ENCODE data around the gene TPPP2. TPM values are rescaled to one million over a fixed set of nuclear protein-coding genes. Genes with fewer than 3 reads are reported as not detected.
A peak's percentile ranks its signal among the peaks of the same experiment; 100 is the strongest.

TPPP2 gene
- total RNA-seq, 2 experiments from 2014 or later: not detected

- H3K4me1 ChIP-seq (ENCODE audit: insufficient read depth, low read length): peaks cover 28% of the 10 kb centered on the region
- H3K27me3 Mint-ChIP-seq: no peaks in the 10 kb centered on the region
- peak within 1 kb of the TSS; percentile 74 for H3K27ac Mint-ChIP-seq
- ATAC-seq (ENCODE audit: poor library complexity) (peak; percentile 88), DNase-seq (peak; percentile 66 to 89 (median 78))
- H3K9me3 ChIP-seq (ENCODE audit: control insufficient read depth in 1 of 2, insufficient read depth in 1 of 2, low read length in 2 of 2): no peaks in the 10 kb centered on the region
- peak within 1 kb of the TSS; percentile 94 for H3K4me3 ChIP-seq (ENCODE audit: low read length)
- ChIA-PET POLR2A (interaction anchor here (1.1 to 2.4 kb wide), 2 partner anchors 9 to 341 kb away, joined by 3 to 19 read pairs; partner anchors contain the start of gene RNASE4), CTCF (interaction anchor here (1.1 to 2.6 kb wide), 4 partner anchors 10 to 79 kb away, joined by 4 to 14 read pairs (median 8); no protein-coding TSS in a partner anchor)
- H3K9me3 Mint-ChIP-seq: no peaks in the 10 kb centered on the region
- no peaks in the 10 kb centered on the region for H3K27me3 ChIP-seq (ENCODE audit: control insufficient read depth in 1 of 2, insufficient read depth in 2 of 2, low read length in 2 of 2)
- H3K36me3 ChIP-seq (ENCODE audit: insufficient read depth, low read length): peaks cover 8% of the 10 kb centered on the region
- no peak within 1 kb of the TSS for H3K27ac ChIP-seq (ENCODE audit: low read depth in 1 of 2, low read length in 2 of 2)
- peaks cover 18% of the 10 kb centered on the region for H3K36me3 Mint-ChIP-seq (ENCODE audit: low read depth)
- no peak for TF ChIP-seq CTCF (IDR thresholded peaks at IDR 0.05)
- peaks cover 21% of the 10 kb centered on the region for H3K4me1 Mint-ChIP-seq (ENCODE audit: low read depth)
- intact Hi-C loops (cut with DNase I, micrococcal nuclease): no loop called here
- peak within 1 kb of the TSS; percentile 93 for H3K4me3 Mint-ChIP-seq
These were observed 5.2 kb upstream of the TPPP2 start, which contains the start of gene NDRG2 for GRCh38 chr14:21024585-21025370. TSS of gene NDRG2 (minus strand) at chr14:21025061. CDS start at chr14:21023315, 1,746 bp downstream.

GRCh38 chr14:21025371-21026273 is 4.4 kb upstream of the TPPP2 start:
- peak in 3 of 14 experiments; percentile 11 to 40 (median 23) for DNase-seq
- H3K4me3 ChIP-seq (ENCODE audit: low read length): peak overlapping the region; percentile 94
- intact Hi-C loops (cut with DNase I, micrococcal nuclease): no loop called here

More at GRCh38 chr14:21025371-21026273, 4.4 kb upstream of the TPPP2 start:
- no peak for TF ChIP-seq CTCF (IDR thresholded peaks at IDR 0.05)
- Histone ChIP-seq H3K9me3 (ENCODE audit: control insufficient read depth in 1 of 2, insufficient read depth in 1 of 2, low read length in 2 of 2) (no peaks in the 10 kb centered on the region), H3K36me3 (ENCODE audit: insufficient read depth, low read length) (peaks cover 3% of the 10 kb centered on the region), H3K27me3 (ENCODE audit: control insufficient read depth in 1 of 2, insufficient read depth in 2 of 2, low read length in 2 of 2) (no peaks in the 10 kb centered on the region), H3K4me1 (ENCODE audit: insufficient read depth, low read length) (peaks cover 28% of the 10 kb centered on the region), H3K27ac (ENCODE audit: low read depth in 1 of 2, low read length in 2 of 2) (no peak overlapping the region)
- no peak for ATAC-seq (ENCODE audit: poor library complexity)
- Mint-ChIP-seq H3K4me3 (peak overlapping the region; percentile 93), H3K27me3 (no peaks in the 10 kb centered on the region), H3K9me3 (no peaks in the 10 kb centered on the region), H3K4me1 (ENCODE audit: low read depth) (peaks cover 21% of the 10 kb centered on the region), H3K36me3 (ENCODE audit: low read depth) (peaks cover 15% of the 10 kb centered on the region), H3K27ac (peak overlapping the region; percentile 74)
- CTCF ChIA-PET: interaction anchor here (1.1 to 2.6 kb wide), 8 partner anchors 10 to 78 kb away, joined by 3 to 14 read pairs (median 6); no protein-coding TSS in a partner anchor
- POLR2A ChIA-PET: interaction anchor here (1.1 to 2.4 kb wide), 3 partner anchors 10 to 342 kb away, joined by 3 to 19 read pairs (median 3); partner anchors contain the start of gene RNASE4

Data from CD4-positive, alpha-beta T cell (primary cell).